ENCODE measurements around the gene RAB40B. TPM values are rescaled to one million over a fixed set of nuclear protein-coding genes. Genes with fewer than 3 reads are reported as not detected.

The RAB40B gene
- total and polyA plus RNA-seq, 2 of the 4 experiments (the other 2 are of a cell fraction) = 14.9 to 20.0 TPM

DNA sequence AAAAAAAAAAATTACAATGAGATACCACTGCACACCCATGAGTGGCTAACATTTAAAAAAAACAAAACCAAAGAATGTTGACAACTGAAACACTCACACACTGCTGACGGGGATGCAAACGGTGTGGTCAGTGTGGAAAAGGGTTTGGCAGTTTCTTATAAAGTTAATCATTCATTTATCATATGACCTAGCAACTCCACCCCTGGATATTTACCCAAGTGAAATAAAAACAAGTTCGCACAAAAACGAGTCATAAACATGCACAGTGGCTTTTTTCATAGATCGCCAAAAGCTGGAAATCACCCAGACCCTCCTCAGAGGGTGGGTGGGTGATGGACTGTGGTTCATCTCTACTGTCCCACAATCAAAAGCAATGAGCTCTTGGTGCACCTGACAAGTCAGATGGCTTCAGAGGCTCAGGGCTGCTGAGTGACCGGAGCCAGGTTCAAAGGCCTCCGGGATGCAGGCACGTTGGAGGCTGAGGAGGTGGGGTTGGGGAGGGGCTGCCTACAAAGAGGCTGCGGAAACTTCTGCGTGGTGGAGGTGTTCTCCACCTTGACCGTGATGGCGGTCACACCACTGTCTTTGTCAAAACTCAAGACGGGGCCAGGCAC is 14.2 kb downstream of the RAB40B start:
- Histone ChIP-seq H3K23ac (ENCODE audit: low read depth, low read length) (no peak overlapping the region), H2BK120ac (ENCODE audit: low read depth, low read length) (no peak overlapping the region), H4K8ac (ENCODE audit: low read depth in 2 of 2, low read length in 2 of 2) (no peak overlapping the region), H3K27ac (ENCODE audit: insufficient read depth, low read length) (no peak overlapping the region), H2AK9ac (replicated peaks; ENCODE audit: low read depth, low read length, poor library complexity) (no peak overlapping the region), H3K79me1 (ENCODE audit: low read depth in 1 of 2, low read length in 2 of 2) (no peaks in the 10 kb centered on the region), H3K36me3 (ENCODE audit: control insufficient read depth, insufficient read depth, low read length) (no peaks in the 10 kb centered on the region), H3K4ac (ENCODE audit: low read depth, low read length) (no peak overlapping the region), H2AFZ (replicated peaks; ENCODE audit: low read length, poor library complexity) (no peak overlapping the region), H3K18ac (ENCODE audit: low read depth, low read length) (no peak overlapping the region), H3K14ac (replicated peaks; ENCODE audit: low read depth, low read length) (no peak overlapping the region), H3K9me3 (ENCODE audit: control insufficient read depth, insufficient read depth, low read length) (peaks cover 5% of the 10 kb centered on the region), H3K9ac (ENCODE audit: low read depth, low read length) (no peak overlapping the region), H4K91ac (ENCODE audit: insufficient read depth, low read depth, low read length) (no peak overlapping the region), H3K4me3 (ENCODE audit: insufficient read depth, low read depth, low read length) (no peak overlapping the region), H2AK5ac (ENCODE audit: low read depth, low read length) (no peak overlapping the region), H2BK5ac (ENCODE audit: low read depth, low read length, poor library complexity, severe bottlenecking) (no peak overlapping the region), H4K20me1 (ENCODE audit: insufficient read depth, low read length) (no peaks in the 10 kb centered on the region), H3K4me2 (ENCODE audit: low read depth, low read length) (no peak overlapping the region), H4K5ac (ENCODE audit: low read depth, low read length) (no peak overlapping the region), H3K56ac (ENCODE audit: extremely low read depth, insufficient read depth, low read length) (no peak overlapping the region), H3K4me1 (ENCODE audit: control insufficient read depth, insufficient read depth, low read length) (no peaks in the 10 kb centered on the region), H2BK20ac (ENCODE audit: low read depth, low read length) (no peak overlapping the region), H3K27me3 (ENCODE audit: control insufficient read depth, insufficient read depth, low read length) (no peaks in the 10 kb centered on the region), H3K9me1 (ENCODE audit: insufficient read depth, low read length) (no peaks in the 10 kb centered on the region), H2BK15ac (ENCODE audit: low read depth, low read length) (no peak overlapping the region)
- POLR2A ChIA-PET (ENCODE audit: unreplicated experiment) = no interaction called here
- BruUV-seq (replicated peaks) = no TSS peak
- in situ Hi-C loops (cut with MboI; ENCODE audit: low sequenced_read_pairs) (no loop called here), intact Hi-C loops (cut with micrococcal nuclease) (no loop called here), dilution Hi-C loops (cut with HindIII; ENCODE audit: low sequenced_read_pairs, unreplicated experiment) (no loop called here)
- CTCF ChIA-PET = no interaction called here
- DNase-seq (no peak), ATAC-seq (ENCODE audit: low read depth) (no peak)
- 83% methylated on average over 5 of the region's 13 CpGs; no CpG with 5 or more reads in 1 of the 2 experiments for WGBS, 2 experiments (ENCODE audit: extremely low coverage in 2 of 2, insufficient read length in 1 of 2)
- TF ChIP-seq CHD1 (IDR thresholded peaks at IDR 0.05; ENCODE audit: low read depth, low read length) (no peak), CEBPB (IDR thresholded peaks at IDR 0.05; ENCODE audit: low read depth, low read length) (no peak), RCOR1 (IDR thresholded peaks at IDR 0.05; ENCODE audit: insufficient replicate concordance, low read length) (no peak)
